HG02973 (cell line): ENCODE data around the gene HTN3.
"Not testable (repeated sequence)": the region's sequence is repeated elsewhere in the genome, so short reads cannot be mapped to it uniquely, and the experiment has no call there.

Experiments used
- ATAC-seq: cut with Tn5 transposase; IDR thresholded peaks from one replicate; pipeline ENCODE4 v1.9.1; 2021; ENCODE audit warnings: moderate library complexity; ENCODE audit not compliant: unreplicated experiment

Gene HTN3

GRCh38 chr4:70028159-70028558, at the start of gene HTN3:
TSS of gene HTN3 (plus strand) at chr4:70028459. CDS start at chr4:70030741, 2,282 bp downstream.
- not testable (repeated sequence) for ATAC-seq

- no peak for ATAC-seq
Observed at GRCh38 chr4:69984030-69984443, 44.2 kb upstream of the HTN3 start.

- ATAC-seq, result no peak
Observed at GRCh38 chr4:69986663-69987062, 41.6 kb upstream of the HTN3 start.

DNA sequence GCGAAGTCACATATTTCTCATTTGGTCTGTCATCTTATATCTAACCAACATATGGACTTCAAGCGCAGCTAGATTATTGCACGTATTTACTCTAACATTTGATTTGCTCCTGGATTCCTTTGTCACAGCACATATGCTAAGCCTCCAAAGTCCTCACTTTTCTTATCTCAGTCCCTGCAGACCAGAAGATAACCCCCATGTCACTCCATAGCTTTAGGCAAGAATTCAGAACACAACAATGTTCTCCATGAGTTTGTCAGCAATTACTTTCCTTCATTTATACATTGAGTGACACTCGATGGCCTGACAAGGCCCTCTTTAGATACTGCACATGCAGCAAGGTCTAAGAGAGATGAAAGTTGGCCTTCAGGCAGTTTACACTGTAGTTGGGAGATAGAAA, 37.2 kb upstream of the HTN3 start:
- ATAC-seq, result no peak

- ATAC-seq, result no peak
Observed at GRCh38 chr4:69994782-69995181, 33.5 kb upstream of the HTN3 start.

DNA sequence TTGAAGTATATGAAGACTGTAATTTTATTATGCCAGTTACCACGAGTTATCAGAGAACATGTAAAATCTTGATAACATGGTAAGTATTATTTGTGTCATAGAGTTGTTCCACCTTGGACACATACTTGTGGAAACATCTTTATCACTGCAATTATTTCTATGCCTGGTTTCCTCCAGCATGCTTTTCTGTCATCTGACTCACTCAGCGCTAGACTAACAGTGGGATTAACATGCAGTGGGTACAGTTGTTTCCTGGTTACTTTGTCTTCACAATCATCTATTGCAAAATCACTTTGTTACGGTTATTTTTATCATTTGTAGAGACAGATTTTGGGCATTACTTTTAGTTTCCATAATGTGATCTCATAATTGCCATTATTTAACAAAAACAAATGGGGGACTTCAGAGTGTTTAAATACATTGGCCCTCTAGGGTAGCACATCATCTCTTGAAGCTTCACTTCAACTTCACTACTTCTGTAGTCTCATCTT, 32.7 kb upstream of the HTN3 start, which contains the start of gene STATH:
STATH (plus strand) TSS at position 441 of the 491 bp plus-strand sequence. CDS start 2,472 bp downstream, outside the sequence.
- no peak for ATAC-seq

DNA sequence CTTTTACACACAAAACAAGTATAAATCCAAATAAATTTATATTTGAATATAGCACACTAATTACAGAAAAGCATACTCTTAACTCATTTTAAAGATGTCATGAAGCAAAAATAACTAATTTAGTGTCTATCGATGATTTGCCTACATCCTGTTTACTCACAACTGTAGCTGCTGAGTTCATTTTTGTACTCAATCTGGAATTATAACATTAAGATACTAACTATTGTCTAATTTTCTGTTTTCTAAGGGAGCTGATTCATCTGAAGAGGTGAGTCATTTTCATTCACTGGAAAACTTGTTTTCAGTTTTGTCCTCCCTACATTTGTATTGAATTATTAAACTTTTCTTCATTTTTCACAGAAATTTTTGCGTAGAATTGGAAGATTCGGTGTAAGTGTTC, 28.8 kb upstream of the HTN3 start:
- no peak for ATAC-seq

GRCh38 chr4:70000711-70001110, 27.5 kb upstream of the HTN3 start:
- no peak for ATAC-seq

DNA sequence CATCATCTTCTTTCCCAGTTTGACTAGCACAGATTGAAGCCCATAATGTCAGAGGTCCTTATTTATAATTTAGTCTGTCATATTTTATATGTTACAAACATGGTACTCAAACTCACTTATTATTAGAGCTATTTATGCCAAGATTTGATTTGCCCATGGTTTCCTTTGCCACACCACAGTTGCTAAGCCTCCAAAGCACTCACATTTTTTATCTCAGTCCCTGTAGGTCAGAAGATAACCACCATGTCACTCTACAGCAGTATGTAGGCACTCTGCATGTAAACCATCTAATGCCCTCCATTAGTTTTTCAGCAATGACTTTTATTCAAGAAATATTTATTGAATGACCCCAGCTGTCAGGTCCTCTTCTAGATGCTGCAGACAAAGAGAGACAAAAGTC, 25.8 kb upstream of the HTN3 start:
- ATAC-seq, result no peak

- ATAC-seq, result no peak
Observed at GRCh38 chr4:70008771-70009170, 19.5 kb upstream of the HTN3 start.

DNA sequence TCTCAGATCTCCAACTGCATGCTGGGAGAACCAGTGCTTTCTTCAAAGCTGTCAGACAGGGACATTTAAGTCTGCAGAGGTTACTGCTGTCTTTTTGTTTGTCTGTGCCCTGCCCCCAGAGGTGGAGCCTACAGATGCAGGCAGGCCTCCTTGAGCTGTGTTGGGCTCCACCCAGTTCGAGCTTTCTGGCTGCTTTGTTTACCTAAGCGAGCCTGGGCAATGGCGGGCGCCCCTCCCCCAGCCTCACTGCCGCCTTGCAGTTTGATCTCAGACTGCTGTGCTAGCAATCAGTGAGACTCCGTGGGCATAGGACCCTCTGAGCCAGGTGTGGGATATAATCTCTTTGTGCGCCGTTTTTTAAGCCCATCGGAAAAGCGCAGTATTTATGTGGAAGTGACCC, 9.3 kb upstream of the HTN3 start:
- ATAC-seq, result not testable (repeated sequence)

DNA sequence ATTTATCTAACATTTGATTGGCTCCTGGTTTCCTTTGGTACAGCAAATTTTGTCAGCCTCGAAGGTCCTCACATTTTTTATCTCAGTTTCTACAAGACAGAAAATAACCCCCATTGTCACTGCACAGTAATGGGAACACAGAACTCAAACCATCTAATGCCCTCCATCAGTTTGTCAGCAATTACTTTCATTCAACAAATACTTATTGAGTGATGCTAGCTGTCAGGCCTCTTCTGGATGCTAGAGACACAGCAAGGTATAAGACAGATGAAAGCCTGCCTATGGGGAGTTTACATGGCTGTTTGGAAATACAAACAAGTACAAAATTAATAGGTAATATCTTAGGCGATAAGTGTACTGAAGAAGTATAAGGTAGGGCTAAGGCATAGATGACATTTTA, 5.0 kb upstream of the HTN3 start:
- no peak for ATAC-seq

DNA sequence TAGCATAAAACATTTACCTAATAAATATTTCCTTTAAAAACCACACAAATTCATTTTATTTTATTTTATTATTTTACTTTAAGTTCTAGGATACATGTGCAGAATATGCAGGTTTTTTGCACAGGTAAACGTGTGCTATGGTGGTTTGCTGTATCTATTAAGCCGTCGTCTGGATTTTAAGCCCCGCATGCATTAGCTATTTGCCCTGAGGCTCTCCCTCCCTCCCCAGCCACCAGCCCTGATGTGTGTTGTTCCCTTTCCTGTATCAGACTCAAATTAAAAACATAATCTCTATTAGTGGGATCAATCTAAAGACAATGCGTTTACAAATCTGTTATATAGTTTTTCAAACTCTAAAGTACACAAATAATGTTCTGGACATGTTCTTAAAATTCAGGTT, 1.2 kb upstream of the HTN3 start:
- no peak for ATAC-seq

DNA sequence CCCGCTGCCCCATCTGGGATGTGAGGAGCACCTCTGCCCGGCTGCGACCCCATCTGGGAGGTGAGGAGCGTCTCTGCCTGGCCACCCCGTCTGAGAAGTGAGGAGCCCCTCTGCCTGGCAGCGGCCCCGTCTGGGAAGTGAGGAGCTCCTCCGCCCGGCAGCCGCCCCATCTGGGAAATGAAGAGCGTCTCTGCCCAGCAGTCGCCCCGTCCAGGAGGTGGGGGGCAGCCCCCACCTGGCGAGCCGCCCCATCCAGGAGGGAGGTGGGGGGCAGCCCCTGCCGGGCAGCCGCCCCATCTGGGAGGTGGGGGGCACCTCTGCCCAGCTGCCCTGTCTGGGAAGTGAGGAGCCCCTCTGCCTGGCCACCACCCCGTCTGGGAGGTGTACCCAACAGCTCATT, 9.3 kb downstream of the HTN3 start:
- not testable (repeated sequence) for ATAC-seq

- ATAC-seq, result not testable (repeated sequence)
Observed at GRCh38 chr4:70039928-70040327, 11.7 kb downstream of the HTN3 start.

GRCh38 chr4:70041652-70042286, 13.5 kb downstream of the HTN3 start:
- ATAC-seq, result no peak

DNA sequence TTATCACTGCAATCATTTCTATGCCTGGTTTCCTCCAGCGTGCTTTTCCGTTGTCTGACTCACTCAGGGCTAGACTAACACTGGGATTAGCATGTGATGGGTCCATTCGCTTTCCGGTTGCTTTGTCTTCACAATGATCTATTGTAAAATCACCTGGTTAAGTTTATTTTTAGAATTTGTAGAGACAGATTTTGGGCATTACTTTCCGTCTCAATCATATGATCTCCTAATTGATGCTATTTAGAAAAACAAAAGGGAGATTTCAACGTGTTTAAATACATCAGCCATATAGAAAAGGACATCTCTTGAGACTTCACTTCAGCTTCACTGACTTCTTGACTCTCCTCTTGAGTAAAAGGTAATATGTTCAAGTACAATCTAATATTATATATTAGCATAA, 21.9 kb downstream of the HTN3 start, which contains the start of gene HTN1:
HTN1 (plus strand) TSS at position 301 of the 400 bp plus-strand sequence. CDS start 2,639 bp downstream, outside the sequence.
- ATAC-seq, result not testable (repeated sequence)

DNA sequence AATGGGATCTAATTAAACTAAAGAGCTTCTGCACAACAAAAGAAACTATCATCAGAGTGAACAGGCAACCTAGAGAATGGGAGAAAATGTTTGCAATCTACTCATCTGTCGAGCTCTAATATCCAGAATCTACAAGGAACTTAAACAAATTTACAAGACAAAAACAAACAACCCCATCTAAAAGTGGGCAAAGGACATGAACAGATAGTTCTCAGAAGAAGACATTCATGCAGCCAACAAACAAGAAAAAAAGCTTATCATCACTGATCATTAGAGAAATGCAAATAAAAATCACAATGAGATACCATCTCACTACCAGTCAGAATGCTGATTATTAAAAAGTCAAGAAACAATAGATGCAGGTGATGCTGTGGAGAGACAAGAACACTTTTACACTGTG, 28.3 kb downstream of the HTN3 start:
- ATAC-seq, result not testable (repeated sequence)

GRCh38 chr4:70057651-70058050, 29.4 kb downstream of the HTN3 start:
- ATAC-seq, result no peak

DNA sequence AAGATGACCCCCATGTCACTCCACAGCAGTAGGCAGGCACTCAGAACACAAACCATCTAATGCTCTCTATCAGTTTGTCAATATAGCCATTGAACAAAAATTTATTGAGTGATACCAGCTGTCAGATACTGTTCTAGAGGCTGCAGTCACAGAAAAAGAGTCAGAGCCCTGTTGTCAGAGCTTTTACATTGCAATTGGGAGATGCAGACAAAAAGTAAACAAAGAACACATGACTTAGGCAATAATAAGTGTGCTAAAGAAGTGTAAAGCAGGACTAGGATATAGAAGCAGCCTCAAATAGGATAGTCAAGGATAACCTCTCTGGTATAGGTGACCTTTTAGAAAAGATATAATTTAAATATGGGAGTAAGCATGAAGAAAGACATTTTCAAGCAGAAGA, 30.9 kb downstream of the HTN3 start:
- no peak for ATAC-seq

- ATAC-seq, result peak; percentile 90
Observed at GRCh38 chr4:70062000-70062399, 33.7 kb downstream of the HTN3 start.

- no peak for ATAC-seq
Observed at GRCh38 chr4:70080205-70080604, 51.9 kb downstream of the HTN3 start.
